Amygdala (tissue), 56 donors: Measurements from ENCODE around the gene TIMM13.

Experiments
- DNase-seq, 56 donors: peaks; one replicate each; lab custom pipeline; 2025; lab: John Stamatoyannopoulos, UW

Gene TIMM13

DNA sequence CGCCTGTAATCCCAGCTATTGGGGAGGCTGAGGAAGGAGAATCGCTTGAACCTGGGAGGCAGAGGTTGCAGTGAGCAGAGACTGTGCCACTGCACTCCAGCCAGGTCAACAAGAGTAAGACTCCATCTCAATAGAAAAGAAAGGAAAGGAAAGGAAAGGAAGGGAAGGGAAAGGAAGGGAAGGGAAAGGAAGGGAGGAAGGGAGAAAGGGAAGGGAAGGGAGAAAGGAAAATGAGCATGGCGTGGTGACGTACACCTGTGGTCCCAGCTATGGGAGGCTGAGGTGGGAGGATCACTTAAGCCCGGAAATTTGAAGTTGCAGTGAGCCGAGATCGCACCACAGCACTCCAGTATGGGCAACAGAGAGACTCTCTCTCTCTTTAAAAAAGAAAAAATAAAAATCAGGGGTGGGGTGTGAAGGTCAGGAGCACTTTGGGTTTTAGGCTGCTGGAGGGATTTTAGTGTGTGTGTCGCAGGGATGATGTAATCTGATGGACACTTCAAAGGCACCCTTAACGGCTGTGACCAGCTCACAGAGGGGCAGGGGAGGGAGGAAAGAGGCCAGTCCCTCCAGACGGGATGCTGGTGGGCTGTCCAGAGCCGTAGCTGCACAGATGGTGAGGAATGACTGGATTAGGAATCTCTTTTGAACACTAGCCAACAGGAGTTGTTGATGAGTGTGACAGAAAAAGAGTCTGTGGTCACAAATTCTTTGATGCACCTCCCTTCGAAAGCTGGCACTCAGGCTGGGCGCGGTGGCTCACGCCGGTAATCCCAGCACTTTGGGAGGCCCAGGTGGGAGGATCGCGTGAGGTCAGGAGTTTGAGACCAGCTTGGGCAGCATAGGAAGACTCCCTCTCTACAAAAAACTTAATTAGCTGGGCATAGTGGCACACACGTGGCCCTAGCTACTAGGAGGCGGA lies 39.8 kb downstream of the TIMM13 start:
- DNase-seq: no peak

DNA sequence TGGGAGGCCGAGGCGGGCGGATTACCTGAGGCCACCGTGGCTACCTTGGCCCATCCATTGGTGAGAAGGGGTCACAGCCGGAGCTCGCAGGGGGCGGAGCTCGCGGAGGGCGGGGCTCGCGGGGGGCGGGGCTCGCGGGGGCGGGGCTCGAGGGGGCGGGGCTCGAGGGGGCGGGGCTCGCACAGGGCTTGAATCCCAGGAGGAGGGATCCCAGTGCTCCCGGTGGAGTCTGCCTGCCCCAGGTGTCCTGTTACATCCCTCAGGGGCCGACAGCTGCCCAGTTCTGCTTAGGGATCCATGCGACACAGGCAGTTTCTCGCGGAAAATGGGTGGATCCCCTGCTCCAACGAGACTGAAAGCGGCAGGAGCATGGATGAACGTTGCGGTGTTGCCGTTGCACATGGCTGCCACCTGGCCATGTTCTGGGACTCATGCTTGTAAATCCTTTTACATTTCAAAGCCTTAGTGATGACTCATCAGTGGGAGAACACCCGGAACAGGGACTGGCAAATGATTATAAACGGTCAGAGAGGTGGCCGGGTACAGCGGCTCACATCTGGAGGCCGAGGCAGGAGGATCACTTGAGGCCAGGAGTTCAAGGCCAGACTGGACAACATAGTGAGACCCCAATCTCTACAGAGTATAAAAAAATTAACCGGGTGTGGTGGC lies 42.2 kb downstream of the TIMM13 start:
- DNase-seq: peak in 7 of 56 donors; percentile 3 to 33 (median 16)

DNA sequence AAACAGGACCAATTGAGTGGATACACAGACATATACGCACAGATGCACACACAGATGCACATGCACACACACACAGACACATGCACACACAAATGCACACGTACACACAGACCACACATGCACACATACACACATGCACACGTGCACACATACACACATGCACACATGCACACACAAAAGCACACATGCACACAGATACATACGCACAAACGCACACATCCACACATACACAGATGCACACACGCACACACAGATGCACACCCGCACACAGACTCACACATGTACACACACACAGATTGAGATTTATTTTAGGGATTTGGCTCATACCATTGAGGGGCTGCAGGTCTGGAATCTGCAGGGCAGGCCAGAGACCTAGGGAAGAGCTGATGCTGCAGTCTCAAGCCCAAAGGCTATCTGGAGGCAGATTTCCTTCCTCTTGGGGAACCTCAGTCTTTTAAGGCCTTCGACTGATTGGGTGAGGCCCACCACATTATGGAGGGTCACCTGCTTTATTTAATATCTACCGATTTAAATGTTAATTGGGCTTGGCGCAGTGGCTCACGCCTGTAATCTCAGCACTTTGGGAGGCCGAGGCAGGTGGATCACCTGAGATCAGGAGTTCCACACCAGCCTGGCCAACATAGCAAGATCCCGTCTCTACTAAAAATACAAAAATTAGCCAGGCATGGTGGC lies 44.7 kb downstream of the TIMM13 start:
- DNase-seq: no peak

DNA sequence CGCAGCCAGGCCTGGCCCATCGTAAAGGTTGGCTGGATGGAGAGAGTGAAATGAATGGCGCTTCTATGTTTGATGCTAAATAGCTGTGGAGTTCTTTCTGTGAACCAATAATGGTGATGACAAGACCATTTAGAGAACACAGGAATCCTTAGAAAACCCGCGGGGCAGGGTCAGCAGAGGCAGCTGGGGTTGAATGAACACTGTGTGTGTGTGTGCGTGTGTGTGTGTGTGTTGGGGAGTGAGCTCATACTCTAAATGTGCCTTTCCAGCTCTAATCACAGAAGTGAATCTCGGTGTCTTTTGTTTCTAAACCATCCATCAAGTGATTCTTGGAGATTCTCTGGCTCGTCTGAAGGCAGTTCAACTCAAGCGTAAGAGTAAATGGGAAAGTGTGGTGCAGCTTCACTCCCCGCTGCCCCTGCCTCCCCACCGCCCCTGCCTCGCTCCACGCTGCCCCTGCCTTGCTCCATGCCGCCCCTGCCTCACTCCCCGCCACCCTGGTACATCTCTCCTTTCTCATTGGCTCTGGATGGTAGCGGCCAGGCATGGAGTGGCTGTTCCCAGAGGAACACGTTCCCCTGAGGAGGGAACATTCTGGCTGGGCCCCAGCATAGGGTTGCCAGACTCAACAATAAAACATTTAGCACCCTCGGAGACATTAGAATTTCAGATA lies 46.1 kb downstream of the TIMM13 start:
- DNase-seq: peak in 55 of 56 donors; percentile 17 to 96 (median 76)

DNA sequence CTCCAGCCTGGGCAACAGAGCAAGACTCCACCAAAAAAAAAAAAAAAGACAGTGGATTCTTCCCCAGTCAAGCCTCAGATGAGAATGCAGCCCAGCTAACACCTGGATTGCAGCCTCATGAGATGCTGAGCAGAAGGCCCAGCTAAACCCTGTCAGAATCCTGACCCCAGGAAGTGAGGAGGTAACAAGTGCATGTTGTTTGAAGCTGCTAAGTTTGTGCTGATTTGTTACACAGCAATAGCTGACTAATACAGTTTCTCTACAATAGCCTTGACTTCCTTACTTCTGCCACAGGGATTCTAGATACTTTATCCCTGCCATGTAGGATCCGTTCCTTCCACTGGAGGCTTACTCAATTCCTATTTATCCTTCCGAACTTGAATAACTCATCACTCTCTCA lies 46.8 kb downstream of the TIMM13 start:
- no peak for DNase-seq

DNA sequence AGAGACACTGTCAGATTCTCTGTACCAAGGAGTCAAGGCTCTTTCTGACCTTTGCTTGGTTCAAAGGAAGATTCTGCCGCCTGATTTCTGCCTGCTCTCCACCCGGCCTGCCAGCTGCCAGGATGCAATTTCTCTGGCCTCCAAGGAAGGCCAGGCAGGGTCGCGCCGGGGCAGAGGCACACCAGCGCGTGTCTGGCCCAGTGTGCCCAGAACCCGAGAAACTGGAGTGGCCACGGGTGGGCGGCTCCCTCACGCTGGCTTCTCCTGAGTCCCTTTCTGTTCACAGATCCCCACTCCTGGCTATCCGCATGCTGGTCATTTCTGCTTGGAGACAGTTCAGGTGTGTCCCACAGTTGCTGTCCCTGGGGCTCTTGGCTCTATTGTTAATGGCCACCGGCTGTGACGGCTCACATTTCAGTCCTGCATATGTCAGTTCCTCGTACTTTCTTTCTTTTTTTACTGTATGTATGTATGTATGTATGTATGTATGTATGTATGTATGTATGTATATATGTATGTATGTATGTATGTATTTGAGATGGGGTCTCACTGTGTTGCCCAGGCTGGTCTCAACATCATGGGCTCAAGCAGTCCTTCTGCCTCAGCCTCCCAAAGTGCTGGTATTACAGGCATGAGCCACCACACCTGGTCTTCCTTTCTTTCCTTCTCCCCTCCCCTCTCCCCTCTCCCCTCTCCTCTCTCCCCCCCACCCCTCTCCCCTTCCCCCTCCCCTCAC lies 50.4 kb downstream of the TIMM13 start:
- no peak for DNase-seq
